ENCODE data around the gene ERCC6L2. TPM values are rescaled to one million over a fixed set of nuclear protein-coding genes. Genes with fewer than 3 reads are reported as not detected.

Gene ERCC6L2
- total RNA-seq, 2 experiments from 2014 or later, result 42.3 to 42.5 TPM

DNA sequence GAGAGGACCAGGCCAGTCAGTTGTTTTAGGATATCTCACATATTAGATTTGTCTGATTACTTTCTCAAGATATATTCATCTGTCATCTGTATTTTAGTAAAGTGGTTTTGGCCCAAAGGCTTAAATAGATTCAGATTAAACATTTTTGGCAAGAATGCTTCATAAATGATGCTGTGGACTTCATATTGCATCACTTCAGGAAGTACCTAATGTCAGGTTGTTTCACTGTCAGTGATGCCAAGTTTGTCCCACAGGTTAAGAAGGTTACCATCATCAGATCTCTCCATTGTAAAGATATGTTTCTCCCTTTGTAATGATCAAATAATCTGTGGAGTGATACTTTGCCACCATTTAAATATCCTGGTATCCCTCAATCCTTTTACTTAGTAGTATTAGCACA is 37.3 kb downstream of the ERCC6L2 start:
- Mint-ChIP-seq H3K27ac (no peak overlapping the region), H3K36me3 (peaks cover 43% of the 10 kb centered on the region), H3K4me1 (peaks cover 7% of the 10 kb centered on the region), H3K4me3 (no peak overlapping the region), H3K9me3 (no peaks in the 10 kb centered on the region), H3K27me3 (no peaks in the 10 kb centered on the region)
- DNase-seq (no peak), ATAC-seq (ENCODE audit: low read depth) (no peak)
- POLR2A ChIA-PET, result no interaction called here

DNA sequence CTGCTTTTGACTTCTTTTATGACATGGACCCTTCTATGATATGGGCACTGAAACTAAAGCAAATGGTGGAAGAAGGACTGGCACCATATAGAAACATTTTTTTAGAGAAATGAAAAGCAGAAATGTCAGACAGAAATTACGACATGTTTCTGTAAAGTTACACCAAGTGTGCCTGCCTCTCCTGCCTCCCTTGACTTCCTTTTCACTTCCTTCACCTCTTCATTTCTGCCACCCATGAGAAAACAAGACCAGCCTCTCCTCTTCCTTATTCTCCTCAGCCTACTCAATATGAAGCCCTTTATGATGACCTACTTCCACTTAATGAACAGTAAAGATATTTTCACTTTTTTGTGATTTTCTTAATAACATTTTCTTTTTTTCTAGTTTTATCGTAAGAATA is 44.5 kb downstream of the ERCC6L2 start:
- Mint-ChIP-seq H3K4me1 (peaks cover 3% of the 10 kb centered on the region), H3K27me3 (no peaks in the 10 kb centered on the region), H3K27ac (no peak overlapping the region), H3K36me3 (peaks cover 49% of the 10 kb centered on the region), H3K4me3 (no peak overlapping the region), H3K9me3 (no peaks in the 10 kb centered on the region)
- POLR2A ChIA-PET, result no interaction called here
- ATAC-seq (ENCODE audit: low read depth) (no peak), DNase-seq (no peak)

DNA sequence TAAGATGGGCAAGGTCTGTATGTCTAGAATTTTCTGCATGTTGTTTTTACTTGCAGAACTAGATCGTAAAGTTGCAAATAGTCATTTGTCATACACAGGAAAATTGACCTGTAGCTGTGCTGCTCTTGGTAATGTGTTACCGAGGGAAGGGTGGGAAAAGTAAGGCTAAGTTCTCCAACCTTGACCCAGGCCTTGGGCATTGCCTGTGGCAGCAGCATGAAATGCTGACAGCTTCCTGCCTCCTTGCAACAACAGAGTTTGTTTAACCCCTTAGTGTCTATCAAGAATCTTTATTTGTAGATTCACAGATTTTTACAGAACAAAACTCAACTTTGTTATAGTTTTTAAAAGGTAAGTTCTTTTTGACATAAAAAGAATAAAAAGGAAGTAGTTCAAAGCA is 48.3 kb downstream of the ERCC6L2 start:
- POLR2A ChIA-PET, result no interaction called here
- Mint-ChIP-seq H3K4me3 (no peak overlapping the region), H3K4me1 (peaks cover 3% of the 10 kb centered on the region), H3K27ac (no peak overlapping the region), H3K9me3 (no peaks in the 10 kb centered on the region), H3K36me3 (peaks cover 36% of the 10 kb centered on the region), H3K27me3 (no peaks in the 10 kb centered on the region)
- no peak for ATAC-seq (ENCODE audit: low read depth)
- DNase-seq, result no peak

DNA sequence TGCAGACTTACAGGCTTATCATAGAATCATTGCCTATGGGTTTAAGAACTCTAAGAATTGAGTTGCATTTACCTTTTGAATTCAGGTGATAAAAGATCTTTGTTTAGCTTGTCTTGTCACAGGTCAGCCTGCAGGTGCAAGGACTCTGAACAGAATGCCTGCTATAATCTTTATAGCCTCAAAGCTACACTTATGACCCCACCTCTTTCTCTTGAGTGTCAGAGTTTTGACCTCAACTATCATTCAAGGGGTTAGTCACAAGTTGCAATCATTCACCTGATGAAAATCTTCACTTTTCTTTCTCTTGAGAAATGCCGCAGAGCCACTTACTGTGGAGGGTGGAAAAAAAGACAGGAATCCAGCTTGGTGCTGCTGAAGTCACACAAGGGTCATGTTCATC is 49.5 kb downstream of the ERCC6L2 start:
- ATAC-seq (ENCODE audit: low read depth), result no peak
- Mint-ChIP-seq H3K27me3 (no peaks in the 10 kb centered on the region), H3K4me1 (peaks cover 2% of the 10 kb centered on the region), H3K36me3 (peaks cover 38% of the 10 kb centered on the region), H3K4me3 (no peak overlapping the region), H3K27ac (no peak overlapping the region), H3K9me3 (no peaks in the 10 kb centered on the region)
- POLR2A ChIA-PET, result no interaction called here
- DNase-seq, result no peak

DNA sequence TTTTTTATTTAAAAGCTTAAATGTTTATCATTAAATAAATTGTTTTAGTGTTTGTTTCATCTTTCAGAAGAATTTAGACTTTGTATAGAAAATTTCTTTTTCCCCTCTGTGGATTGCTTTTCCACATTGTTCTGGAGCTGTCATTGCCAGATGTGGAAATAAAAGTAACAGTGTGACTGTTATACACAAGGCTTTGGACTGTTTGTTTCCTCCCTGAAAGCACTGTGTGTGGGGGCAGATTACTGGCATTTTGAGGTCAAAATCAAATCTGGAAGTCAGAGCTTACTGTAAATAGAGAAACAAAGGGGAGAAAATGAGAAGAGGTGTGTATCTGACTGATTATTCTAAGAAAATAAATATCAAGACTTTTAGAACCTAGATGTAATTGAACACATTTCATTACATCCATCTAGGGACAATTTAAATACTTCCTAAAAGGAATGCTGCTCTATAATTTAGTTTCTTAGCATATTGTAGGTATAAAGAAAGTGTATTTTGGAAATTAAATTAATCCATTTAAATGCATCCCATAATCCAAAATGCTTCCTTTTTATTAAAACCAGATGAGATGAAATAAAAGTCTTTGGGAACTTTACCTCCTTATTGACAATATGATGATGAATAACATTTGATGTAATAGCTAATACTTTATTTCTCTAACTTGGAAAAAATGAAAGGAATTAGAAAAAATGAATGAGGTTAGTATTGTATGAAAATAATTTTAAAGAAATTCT is 51.9 kb downstream of the ERCC6L2 start:
- Mint-ChIP-seq H3K9me3 (no peaks in the 10 kb centered on the region), H3K36me3 (peaks cover 51% of the 10 kb centered on the region), H3K27ac (no peak overlapping the region), H3K4me3 (no peak overlapping the region), H3K4me1 (no peaks in the 10 kb centered on the region), H3K27me3 (no peaks in the 10 kb centered on the region)
- POLR2A ChIA-PET, result no interaction called here
- ATAC-seq (ENCODE audit: low read depth) (no peak), DNase-seq (no peak)

DNA sequence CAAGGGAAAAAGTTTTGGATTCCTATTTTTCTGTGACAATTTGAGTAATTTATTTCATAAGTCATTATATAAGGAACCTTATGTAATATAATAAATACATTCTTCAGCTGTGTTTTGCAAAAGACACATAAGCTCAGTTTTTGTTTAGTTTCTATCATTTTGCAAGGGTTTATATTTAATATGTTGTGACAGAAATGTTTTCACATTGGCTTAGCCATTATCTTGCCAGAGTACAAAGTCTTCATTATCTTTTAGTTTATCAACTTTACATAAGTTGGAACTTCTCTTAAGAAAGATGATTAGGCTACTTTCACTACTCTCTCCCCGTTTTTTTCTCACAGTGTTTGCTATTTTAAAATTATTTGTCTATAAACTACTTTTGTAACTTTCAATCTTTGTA is 54.8 kb downstream of the ERCC6L2 start:
- Mint-ChIP-seq H3K9me3 (no peaks in the 10 kb centered on the region), H3K27ac (no peak overlapping the region), H3K36me3 (peaks cover 59% of the 10 kb centered on the region), H3K4me3 (no peak overlapping the region), H3K4me1 (no peaks in the 10 kb centered on the region), H3K27me3 (no peaks in the 10 kb centered on the region)
- POLR2A ChIA-PET, result interaction anchor here (0.5 kb wide), 1 partner anchor 522 kb away, joined by 3 read pairs; no protein-coding TSS in a partner anchor
- DNase-seq, result no peak
- no peak for ATAC-seq (ENCODE audit: low read depth)

DNA sequence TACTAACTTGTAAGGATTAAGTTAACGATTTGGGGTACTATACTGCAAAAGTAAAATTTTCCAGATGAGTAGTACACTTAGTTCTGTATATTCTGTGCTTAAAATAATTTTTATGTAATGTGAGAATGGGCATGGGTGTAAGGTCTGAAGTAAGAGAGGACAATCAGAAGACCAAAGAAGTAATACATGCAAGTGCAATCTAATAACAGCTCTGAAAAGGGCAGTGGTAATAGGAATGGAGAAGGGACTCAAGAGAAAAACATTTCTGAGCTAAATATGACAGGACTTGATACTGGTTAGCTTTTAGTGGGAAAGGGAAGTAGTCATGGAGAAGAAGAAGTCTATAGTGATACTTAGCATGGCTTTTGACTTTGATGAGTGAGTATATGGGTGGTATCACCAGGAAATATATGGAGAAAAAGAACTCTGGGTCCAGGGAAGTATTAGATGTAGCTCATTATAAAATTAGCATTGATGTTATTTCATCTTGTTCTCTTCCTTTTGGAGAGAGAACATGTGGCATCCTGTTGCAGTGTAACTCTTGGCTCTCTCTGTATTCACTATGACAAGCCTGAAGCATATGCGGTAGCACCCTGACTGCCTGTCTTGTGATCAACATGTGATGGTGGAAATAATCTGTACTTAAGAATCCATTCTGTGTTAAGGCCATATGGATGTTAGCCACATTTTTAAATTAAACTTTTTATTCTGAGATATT is 60.5 kb downstream of the ERCC6L2 start:
- H3K4me3 Mint-ChIP-seq, result no peak overlapping the region
- peaks cover 75% of the 10 kb centered on the region for H3K36me3 Mint-ChIP-seq
- no peaks in the 10 kb centered on the region for H3K27me3 Mint-ChIP-seq
- H3K27ac Mint-ChIP-seq, result no peak overlapping the region
- DNase-seq (no peak), ATAC-seq (ENCODE audit: low read depth) (no peak)
- POLR2A ChIA-PET, result no interaction called here
- peaks cover 12% of the 10 kb centered on the region for H3K9me3 Mint-ChIP-seq
- no peaks in the 10 kb centered on the region for H3K4me1 Mint-ChIP-seq

DNA sequence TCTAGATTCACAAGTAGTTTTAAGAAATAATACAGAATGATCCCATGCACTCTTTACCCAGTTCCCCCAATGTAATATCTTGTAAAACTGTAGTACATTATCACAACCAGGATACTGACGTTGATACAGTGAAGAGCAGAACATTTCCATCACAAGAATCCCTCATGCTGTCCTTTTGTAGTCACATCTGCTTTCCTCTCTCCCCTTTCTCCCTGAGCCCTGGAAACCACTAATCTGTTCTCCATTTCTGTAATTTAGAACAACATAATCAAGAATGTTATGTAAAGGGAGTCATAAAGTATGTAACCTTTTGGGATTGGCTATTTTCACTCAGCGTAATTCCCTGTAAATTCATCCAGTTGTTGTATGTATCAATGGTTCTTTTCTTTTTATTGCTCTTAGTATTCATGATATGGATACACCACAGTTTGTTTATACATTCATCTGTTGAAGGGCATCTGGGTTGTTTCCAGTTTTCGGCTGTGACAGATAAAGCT is 61.1 kb downstream of the ERCC6L2 start:
- Mint-ChIP-seq H3K4me1 (no peaks in the 10 kb centered on the region), H3K4me3 (no peak overlapping the region), H3K9me3 (peaks cover 14% of the 10 kb centered on the region), H3K27ac (no peak overlapping the region), H3K36me3 (peaks cover 73% of the 10 kb centered on the region), H3K27me3 (no peaks in the 10 kb centered on the region)
- POLR2A ChIA-PET, result no interaction called here
- ATAC-seq (ENCODE audit: low read depth) (no peak), DNase-seq (no peak)

DNA sequence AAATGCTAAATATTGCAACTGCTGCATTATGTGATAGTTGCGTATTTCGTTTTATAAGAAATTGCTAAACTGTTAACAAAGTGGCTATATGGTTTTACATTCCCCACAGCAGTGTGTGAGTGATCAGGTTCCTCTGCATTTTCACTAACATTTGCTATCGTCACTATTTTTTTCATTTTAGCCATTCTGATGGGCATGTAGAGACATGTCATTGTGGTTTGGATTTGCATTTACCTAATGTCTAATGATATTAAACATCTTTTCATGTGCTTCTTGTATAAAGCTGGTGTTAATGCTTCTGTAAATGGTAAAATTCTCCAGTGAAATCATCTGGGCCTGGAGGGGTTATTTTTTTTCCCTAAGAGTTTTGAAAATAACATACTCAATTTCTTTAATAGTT is 61.6 kb downstream of the ERCC6L2 start:
- H3K27me3 Mint-ChIP-seq, result no peaks in the 10 kb centered on the region
- POLR2A ChIA-PET, result no interaction called here
- ATAC-seq (ENCODE audit: low read depth) (no peak), DNase-seq (no peak)
- no peak overlapping the region for H3K4me3 Mint-ChIP-seq
- H3K9me3 Mint-ChIP-seq, result peaks cover 14% of the 10 kb centered on the region
- peaks cover 73% of the 10 kb centered on the region for H3K36me3 Mint-ChIP-seq
- H3K4me1 Mint-ChIP-seq, result no peaks in the 10 kb centered on the region
- H3K27ac Mint-ChIP-seq, result no peak overlapping the region

DNA sequence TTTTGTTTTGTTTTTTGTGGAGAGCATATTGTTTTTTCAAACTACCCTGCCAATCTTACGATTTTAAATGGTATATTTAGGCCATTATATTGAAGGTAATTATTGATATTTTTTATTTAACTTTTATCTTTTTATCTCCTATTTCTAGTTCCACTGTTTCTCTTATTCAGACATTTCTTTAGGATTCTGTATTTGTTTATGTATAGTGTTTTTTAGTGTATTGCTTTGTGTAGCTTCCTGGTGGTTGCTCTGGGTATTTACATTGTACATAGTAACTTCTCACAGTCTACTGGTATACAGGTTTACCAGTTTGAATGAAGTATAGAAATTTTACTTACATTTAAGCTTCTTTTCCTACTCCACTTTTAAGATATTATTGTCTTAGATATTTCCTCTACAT is 63.2 kb downstream of the ERCC6L2 start:
- ATAC-seq (ENCODE audit: low read depth), result no peak
- Mint-ChIP-seq H3K27me3 (no peaks in the 10 kb centered on the region), H3K4me1 (no peaks in the 10 kb centered on the region), H3K9me3 (peaks cover 15% of the 10 kb centered on the region), H3K4me3 (no peak overlapping the region), H3K36me3 (peaks cover 75% of the 10 kb centered on the region), H3K27ac (no peak overlapping the region)
- DNase-seq, result no peak
- POLR2A ChIA-PET, result no interaction called here

DNA sequence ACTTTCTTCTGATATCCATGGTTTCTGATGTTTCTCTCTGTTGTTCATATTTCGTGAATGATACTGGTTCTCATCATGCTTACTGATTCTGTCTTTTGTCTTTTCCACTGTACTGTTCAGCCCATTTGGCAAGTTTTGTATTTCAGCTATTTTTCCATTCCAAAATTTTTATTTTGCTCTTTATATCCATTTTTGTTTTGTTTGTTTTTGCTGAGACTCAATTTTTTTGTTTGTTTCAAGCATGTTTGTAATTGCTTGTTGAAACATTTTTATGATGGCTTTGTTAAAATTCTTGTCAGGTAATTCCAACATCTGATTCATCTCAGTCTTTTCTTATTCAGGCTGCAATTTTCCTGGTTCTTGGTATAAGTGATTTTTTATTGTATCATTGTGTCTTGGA is 64.0 kb downstream of the ERCC6L2 start:
- POLR2A ChIA-PET, result no interaction called here
- ATAC-seq (ENCODE audit: low read depth) (no peak), DNase-seq (no peak)
- Mint-ChIP-seq H3K36me3 (peaks cover 80% of the 10 kb centered on the region), H3K4me3 (no peak overlapping the region), H3K4me1 (no peaks in the 10 kb centered on the region), H3K9me3 (peaks cover 15% of the 10 kb centered on the region), H3K27me3 (no peaks in the 10 kb centered on the region), H3K27ac (no peak overlapping the region)

DNA sequence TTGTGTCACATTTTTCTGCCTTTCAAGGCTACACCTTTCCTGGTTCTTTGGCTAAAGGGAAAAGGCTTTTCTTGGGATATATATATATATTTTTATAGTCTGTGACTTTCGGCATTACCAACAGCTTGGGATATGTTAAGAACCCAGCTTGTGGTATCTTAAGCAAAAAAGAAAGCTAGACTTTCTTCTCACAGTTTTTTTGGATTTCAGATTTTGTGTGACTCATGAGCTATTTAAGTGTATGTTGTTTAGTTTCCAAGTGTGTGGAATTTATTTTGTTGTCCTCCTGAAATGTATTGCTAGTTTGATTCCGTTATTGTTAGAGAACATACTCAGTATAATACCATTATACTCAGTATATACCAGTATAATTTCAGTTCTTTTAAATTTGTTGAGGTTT is 64.8 kb downstream of the ERCC6L2 start:
- DNase-seq (no peak), ATAC-seq (ENCODE audit: low read depth) (no peak)
- Mint-ChIP-seq H3K36me3 (peaks cover 80% of the 10 kb centered on the region), H3K27me3 (no peaks in the 10 kb centered on the region), H3K9me3 (peaks cover 17% of the 10 kb centered on the region), H3K4me3 (no peak overlapping the region), H3K27ac (no peak overlapping the region), H3K4me1 (no peaks in the 10 kb centered on the region)
- POLR2A ChIA-PET, result interaction anchor here (0.6 kb wide), 1 partner anchor 45 kb away, joined by 4 read pairs; no protein-coding TSS in a partner anchor

DNA sequence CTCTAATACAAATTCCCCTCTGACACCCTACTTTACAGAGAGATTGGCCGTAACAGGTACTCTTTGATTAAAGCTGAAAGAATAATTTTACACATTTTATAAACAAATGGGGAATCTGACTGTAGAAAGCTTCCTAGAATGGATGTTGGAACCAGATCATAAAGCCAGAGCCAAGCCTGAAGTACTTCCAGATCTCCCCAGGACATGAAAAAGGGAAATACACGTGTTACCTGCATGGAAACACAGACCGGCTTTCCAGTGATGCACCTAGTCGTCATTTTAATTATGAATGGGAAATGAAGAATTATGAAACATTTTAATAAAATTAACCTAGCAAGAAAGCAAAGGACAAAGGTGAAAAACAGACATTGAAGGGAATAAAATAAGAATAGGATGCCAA is 66.5 kb downstream of the ERCC6L2 start:
- Mint-ChIP-seq H3K9me3 (peaks cover 22% of the 10 kb centered on the region), H3K36me3 (peaks cover 81% of the 10 kb centered on the region), H3K4me1 (no peaks in the 10 kb centered on the region), H3K27me3 (no peaks in the 10 kb centered on the region), H3K4me3 (no peak overlapping the region), H3K27ac (no peak overlapping the region)
- POLR2A ChIA-PET, result no interaction called here
- DNase-seq, result no peak
- no peak for ATAC-seq (ENCODE audit: low read depth)

DNA sequence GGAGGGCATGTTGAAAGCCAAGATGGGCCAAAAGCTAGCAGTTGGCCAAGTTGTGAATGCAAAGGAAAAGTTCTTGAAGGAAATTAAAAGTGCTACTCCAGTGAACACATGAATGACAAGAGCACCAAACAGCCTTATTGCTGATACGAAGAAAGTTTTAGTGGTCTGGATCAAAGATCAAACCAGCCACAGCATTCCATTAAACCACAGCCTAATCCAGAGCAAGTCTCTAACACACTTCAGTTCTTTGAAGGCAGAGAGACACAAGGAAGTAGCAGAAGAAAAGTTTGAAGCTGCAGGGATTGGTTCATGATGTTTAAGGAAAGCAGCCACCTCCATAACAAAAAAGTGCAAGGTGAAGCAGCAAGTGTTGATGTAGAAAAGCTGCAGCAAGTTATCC is 71.6 kb downstream of the ERCC6L2 start:
- peaks cover 88% of the 10 kb centered on the region for H3K36me3 Mint-ChIP-seq
- peaks cover 1% of the 10 kb centered on the region for H3K4me1 Mint-ChIP-seq
- no peak overlapping the region for H3K4me3 Mint-ChIP-seq
- POLR2A ChIA-PET, result no interaction called here
- H3K27me3 Mint-ChIP-seq, result no peaks in the 10 kb centered on the region
- ATAC-seq (ENCODE audit: low read depth), result no peak
- H3K9me3 Mint-ChIP-seq, result peaks cover 28% of the 10 kb centered on the region
- no peak for DNase-seq
- no peak overlapping the region for H3K27ac Mint-ChIP-seq

Data from activated naive CD8-positive, alpha-beta T cell treated with anti-CD3 and anti-CD28 coated beads, Interleukin-2, amount 10 ng/mL, durations not matched to agents 7 days and 5 days (primary cell).